Measurements from ENCODE around the gene ARHGEF16. TPM values are rescaled to one million over a fixed set of nuclear protein-coding genes. Genes with fewer than 3 reads are reported as not detected.

Gene ARHGEF16
- total RNA-seq (2014; rRNA removed; shearing (Covaris generic); ENCODE audit: low replicate concordance): not detected in 2 replicates

- no peaks in the 10 kb centered on the region for H3K27me3 ChIP-seq (ENCODE audit: low read length)
- H3K4me3 ChIP-seq (ENCODE audit: low read length): no peak within 1 kb of the TSS
- H3K4me1 ChIP-seq (ENCODE audit: low read length): no peaks in the 10 kb centered on the region
- no peak within 1 kb of the TSS for H2AFZ ChIP-seq (ENCODE audit: low read length)
- no peaks in the 10 kb centered on the region for H3K9me3 ChIP-seq (ENCODE audit: low read length)
- no peaks in the 10 kb centered on the region for H3K79me2 ChIP-seq (ENCODE audit: low read length)
- DNase-seq: no peak
- H3K9ac ChIP-seq (ENCODE audit: low read length): no peak within 1 kb of the TSS
- no peaks in the 10 kb centered on the region for H3K36me3 ChIP-seq (ENCODE audit: insufficient read depth, low read length)
- H3K4me2 ChIP-seq (ENCODE audit: low read depth, low read length, poor library complexity, severe bottlenecking): no peak within 1 kb of the TSS
- H3K27ac ChIP-seq (ENCODE audit: low read length): no peak within 1 kb of the TSS
- H3K9me2 ChIP-seq (replicated peaks; ENCODE audit: insufficient read depth, low read length): no peaks in the 10 kb centered on the region
- peaks cover 5% of the 10 kb centered on the region; the same call in 1 of the 2 replicates for H4K20me1 ChIP-seq (ENCODE audit: insufficient read depth, low read depth, low read length)
Observed at GRCh38 chr1:3453891-3454810, at the start of gene ARHGEF16. Gene ARHGEF16 (plus strand): TSS chr1:3454665. CDS start chr1:3463085, 8,420 bp downstream.

- DNase-seq: no peak
- no peaks in the 10 kb centered on the region for H3K4me1 ChIP-seq (ENCODE audit: low read length)
- no peaks in the 10 kb centered on the region for H3K36me3 ChIP-seq (ENCODE audit: insufficient read depth, low read length)
- no peak overlapping the region for H3K4me3 ChIP-seq (ENCODE audit: low read length)
- no peaks in the 10 kb centered on the region for H3K9me3 ChIP-seq (ENCODE audit: low read length)
- H3K27me3 ChIP-seq (ENCODE audit: low read length): no peaks in the 10 kb centered on the region
- H4K20me1 ChIP-seq (ENCODE audit: insufficient read depth, low read depth, low read length): no peaks in the 10 kb centered on the region
- H3K9me2 ChIP-seq (replicated peaks; ENCODE audit: insufficient read depth, low read length): no peaks in the 10 kb centered on the region
- no peaks in the 10 kb centered on the region for H3K79me2 ChIP-seq (ENCODE audit: low read length)
- no peak overlapping the region for H3K27ac ChIP-seq (ENCODE audit: low read length)
- H3K9ac ChIP-seq (ENCODE audit: low read length): no peak overlapping the region
- no peak overlapping the region for H3K4me2 ChIP-seq (ENCODE audit: low read depth, low read length, poor library complexity, severe bottlenecking)
- H2AFZ ChIP-seq (ENCODE audit: low read length): no peak overlapping the region
Observed at GRCh38 chr1:3404801-3405200, 49.7 kb upstream of the ARHGEF16 start.

- H3K27ac ChIP-seq (ENCODE audit: low read length): no peak overlapping the region
- no peak overlapping the region for H3K9ac ChIP-seq (ENCODE audit: low read length)
- no peaks in the 10 kb centered on the region for H3K79me2 ChIP-seq (ENCODE audit: low read length)
- no peaks in the 10 kb centered on the region for H3K9me2 ChIP-seq (replicated peaks; ENCODE audit: insufficient read depth, low read length)
- H2AFZ ChIP-seq (ENCODE audit: low read length): no peak overlapping the region
- no peak overlapping the region for H3K4me2 ChIP-seq (ENCODE audit: low read depth, low read length, poor library complexity, severe bottlenecking)
- no peaks in the 10 kb centered on the region for H3K27me3 ChIP-seq (ENCODE audit: low read length)
- H3K4me1 ChIP-seq (ENCODE audit: low read length): no peaks in the 10 kb centered on the region
- no peaks in the 10 kb centered on the region for H3K9me3 ChIP-seq (ENCODE audit: low read length)
- no peak for DNase-seq
- H3K36me3 ChIP-seq (ENCODE audit: insufficient read depth, low read length): no peaks in the 10 kb centered on the region
- no peaks in the 10 kb centered on the region for H4K20me1 ChIP-seq (ENCODE audit: insufficient read depth, low read depth, low read length)
- H3K4me3 ChIP-seq (ENCODE audit: low read length): no peak overlapping the region
Observed at GRCh38 chr1:3405491-3405890, 49.0 kb upstream of the ARHGEF16 start.

GRCh38 chr1:3405974-3406867, 48.2 kb upstream of the ARHGEF16 start:
- H3K9me2 ChIP-seq (replicated peaks; ENCODE audit: insufficient read depth, low read length): no peaks in the 10 kb centered on the region
- H3K4me2 ChIP-seq (ENCODE audit: low read depth, low read length, poor library complexity, severe bottlenecking): no peak overlapping the region
- H3K36me3 ChIP-seq (ENCODE audit: insufficient read depth, low read length): no peaks in the 10 kb centered on the region
- DNase-seq: no peak
- no peaks in the 10 kb centered on the region for H3K9me3 ChIP-seq (ENCODE audit: low read length)
- H3K79me2 ChIP-seq (ENCODE audit: low read length): no peaks in the 10 kb centered on the region
- H3K27ac ChIP-seq (ENCODE audit: low read length): no peak overlapping the region
- no peaks in the 10 kb centered on the region for H3K4me1 ChIP-seq (ENCODE audit: low read length)
- H3K9ac ChIP-seq (ENCODE audit: low read length): no peak overlapping the region
- H3K27me3 ChIP-seq (ENCODE audit: low read length): no peaks in the 10 kb centered on the region
- H4K20me1 ChIP-seq (ENCODE audit: insufficient read depth, low read depth, low read length): no peaks in the 10 kb centered on the region
- no peak overlapping the region for H3K4me3 ChIP-seq (ENCODE audit: low read length)
- H2AFZ ChIP-seq (ENCODE audit: low read length): no peak overlapping the region

DNA sequence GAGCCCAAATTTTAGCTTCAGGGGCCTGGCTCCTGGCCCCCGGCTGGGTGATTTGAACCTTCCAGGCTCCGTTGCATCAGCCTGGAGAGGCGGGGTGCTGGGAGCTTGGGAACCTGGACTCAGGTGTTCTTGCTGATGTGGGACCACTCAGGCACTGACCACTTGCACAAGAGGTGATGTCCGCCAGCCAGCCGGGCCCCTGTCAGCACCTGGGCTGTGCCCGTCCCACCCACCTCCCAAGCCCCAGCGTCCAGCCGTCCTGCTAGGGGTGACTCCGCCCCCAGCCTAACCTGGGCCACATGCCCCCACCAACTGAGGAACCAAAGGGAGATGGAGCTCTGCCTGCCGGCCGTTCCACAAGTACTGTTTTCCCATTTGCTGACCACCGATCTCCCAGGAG, 47.4 kb upstream of the ARHGEF16 start:
- Histone ChIP-seq H3K4me3 (ENCODE audit: low read length) (no peak overlapping the region), H3K4me1 (ENCODE audit: low read length) (no peaks in the 10 kb centered on the region), H3K27ac (ENCODE audit: low read length) (no peak overlapping the region), H3K9ac (ENCODE audit: low read length) (no peak overlapping the region), H3K79me2 (ENCODE audit: low read length) (no peaks in the 10 kb centered on the region), H3K9me2 (replicated peaks; ENCODE audit: insufficient read depth, low read length) (no peaks in the 10 kb centered on the region), H3K36me3 (ENCODE audit: insufficient read depth, low read length) (no peaks in the 10 kb centered on the region), H3K4me2 (ENCODE audit: low read depth, low read length, poor library complexity, severe bottlenecking) (no peak overlapping the region), H3K9me3 (ENCODE audit: low read length) (no peaks in the 10 kb centered on the region), H2AFZ (ENCODE audit: low read length) (no peak overlapping the region), H3K27me3 (ENCODE audit: low read length) (no peaks in the 10 kb centered on the region), H4K20me1 (ENCODE audit: insufficient read depth, low read depth, low read length) (no peaks in the 10 kb centered on the region)
- no peak for DNase-seq

- H4K20me1 ChIP-seq (ENCODE audit: insufficient read depth, low read depth, low read length): no peaks in the 10 kb centered on the region
- no peak overlapping the region for H3K4me3 ChIP-seq (ENCODE audit: low read length)
- no peaks in the 10 kb centered on the region for H3K9me2 ChIP-seq (replicated peaks; ENCODE audit: insufficient read depth, low read length)
- H3K4me1 ChIP-seq (ENCODE audit: low read length): no peaks in the 10 kb centered on the region
- no peaks in the 10 kb centered on the region for H3K36me3 ChIP-seq (ENCODE audit: insufficient read depth, low read length)
- H3K9ac ChIP-seq (ENCODE audit: low read length): no peak overlapping the region
- no peak overlapping the region for H3K27ac ChIP-seq (ENCODE audit: low read length)
- no peak for DNase-seq
- no peak overlapping the region for H3K4me2 ChIP-seq (ENCODE audit: low read depth, low read length, poor library complexity, severe bottlenecking)
- no peak overlapping the region for H2AFZ ChIP-seq (ENCODE audit: low read length)
- no peaks in the 10 kb centered on the region for H3K27me3 ChIP-seq (ENCODE audit: low read length)
- no peaks in the 10 kb centered on the region for H3K9me3 ChIP-seq (ENCODE audit: low read length)
- no peaks in the 10 kb centered on the region for H3K79me2 ChIP-seq (ENCODE audit: low read length)
Observed at GRCh38 chr1:3408751-3409266, 45.7 kb upstream of the ARHGEF16 start.

DNA sequence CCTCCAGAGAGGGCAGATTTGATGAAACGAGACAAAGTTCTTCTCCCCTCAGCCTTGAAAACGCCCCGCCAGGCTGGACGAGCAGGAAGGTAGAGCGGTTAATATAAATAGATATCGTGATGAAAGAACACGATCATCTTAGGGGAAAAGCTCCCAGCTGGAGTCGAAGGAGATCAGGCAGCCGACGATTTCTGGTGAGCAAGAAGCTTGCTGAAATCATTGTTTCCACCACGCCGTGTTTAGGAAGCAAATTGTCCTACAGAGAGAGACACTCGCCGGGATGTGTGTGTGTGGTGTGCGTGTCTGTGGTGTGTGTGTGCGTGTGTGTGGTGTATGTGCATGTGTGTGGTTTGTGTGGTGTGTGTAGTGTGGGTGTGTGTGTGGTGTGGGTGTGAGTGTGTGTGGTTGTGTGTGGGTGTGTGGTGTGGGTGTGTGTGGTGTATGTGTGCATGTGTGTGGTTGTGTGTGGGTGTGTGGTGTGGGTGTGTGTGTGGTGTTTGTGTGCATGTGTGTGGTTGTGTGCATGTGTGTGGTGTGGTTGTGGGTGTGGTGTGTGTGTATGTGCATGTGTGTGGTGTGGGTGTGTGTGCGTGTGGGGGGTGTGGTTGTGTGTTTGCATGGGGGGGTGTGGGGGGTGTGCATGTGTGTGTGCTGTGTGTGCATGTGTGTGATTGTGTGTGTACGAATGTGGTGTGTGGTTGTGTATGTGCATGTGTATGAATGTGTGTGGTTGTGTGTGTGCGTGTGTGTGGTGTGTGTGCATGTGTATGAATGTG, 44.9 kb upstream of the ARHGEF16 start:
- no peak overlapping the region for H3K27ac ChIP-seq (ENCODE audit: low read length)
- no peaks in the 10 kb centered on the region for H4K20me1 ChIP-seq (ENCODE audit: insufficient read depth, low read depth, low read length)
- H3K4me2 ChIP-seq (ENCODE audit: low read depth, low read length, poor library complexity, severe bottlenecking): no peak overlapping the region
- H3K27me3 ChIP-seq (ENCODE audit: low read length): no peaks in the 10 kb centered on the region
- no peaks in the 10 kb centered on the region for H3K36me3 ChIP-seq (ENCODE audit: insufficient read depth, low read length)
- H3K9me2 ChIP-seq (replicated peaks; ENCODE audit: insufficient read depth, low read length): no peaks in the 10 kb centered on the region
- no peaks in the 10 kb centered on the region for H3K9me3 ChIP-seq (ENCODE audit: low read length)
- no peak overlapping the region for H3K9ac ChIP-seq (ENCODE audit: low read length)
- no peak for DNase-seq
- no peaks in the 10 kb centered on the region for H3K79me2 ChIP-seq (ENCODE audit: low read length)
- no peak overlapping the region for H2AFZ ChIP-seq (ENCODE audit: low read length)
- H3K4me3 ChIP-seq (ENCODE audit: low read length): no peak overlapping the region
- H3K4me1 ChIP-seq (ENCODE audit: low read length): no peaks in the 10 kb centered on the region

Data from Karpas-422 (cell line).